NOMO-1 treated with dmso at 0.1 percent for 144 hours (cell line): ENCODE results near the gene ITGA8.

Source experiments
- DNase-seq: peaks from one replicate; lab custom pipeline; 2025; ENCODE audit not compliant: unreplicated experiment; lab: John Stamatoyannopoulos, UW

The ITGA8 gene

DNA sequence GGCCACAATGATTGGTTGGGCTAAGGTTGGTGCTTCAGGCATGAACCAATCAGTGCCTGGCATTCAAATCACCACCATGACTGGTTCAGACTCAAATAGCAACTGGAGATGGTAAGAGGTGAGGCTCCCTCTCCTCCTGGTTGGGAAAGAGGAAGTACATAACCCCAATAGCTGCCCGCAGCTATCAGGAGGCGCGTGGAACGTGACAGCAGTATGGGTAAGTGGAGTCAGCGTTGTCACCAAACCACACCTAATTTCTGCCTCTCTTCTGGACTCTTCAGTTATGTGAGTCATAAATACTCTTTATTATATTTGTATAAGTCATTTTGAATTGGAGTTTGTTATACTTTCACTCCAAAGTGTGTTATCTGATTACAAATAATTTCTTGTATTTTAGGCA, 17.9 kb upstream of the ITGA8 start:
- DNase-seq, result no peak

GRCh38 chr10:15735763-15736162, 16.0 kb upstream of the ITGA8 start:
- DNase-seq, result no peak

- DNase-seq, result no peak
Observed at GRCh38 chr10:15730341-15730740, 10.6 kb upstream of the ITGA8 start.

GRCh38 chr10:15729890-15730289, 10.2 kb upstream of the ITGA8 start:
- DNase-seq, result no peak

GRCh38 chr10:15726042-15726441, 6.3 kb upstream of the ITGA8 start:
- no peak for DNase-seq

DNA sequence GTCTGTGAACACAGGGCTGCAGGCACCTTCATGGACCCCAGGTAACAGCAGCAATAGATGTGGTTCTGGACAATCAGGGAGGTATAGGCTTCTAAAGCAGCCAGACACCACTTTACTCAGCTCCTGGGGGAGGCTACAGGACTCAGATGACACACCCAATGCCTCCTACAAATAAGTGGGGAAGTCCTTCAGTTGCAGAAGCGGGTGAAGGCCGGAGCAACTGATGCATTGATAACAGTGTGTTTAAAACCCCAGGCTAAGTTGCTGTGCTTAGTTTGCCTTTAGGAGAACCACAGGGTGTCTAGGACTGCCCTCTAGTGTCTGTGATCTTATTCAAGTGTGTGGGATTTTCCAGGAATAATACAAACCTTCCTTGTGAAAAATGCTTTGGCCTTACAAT, 5.9 kb upstream of the ITGA8 start:
- DNase-seq, result peak; percentile 1

- DNase-seq, result no peak
Observed at GRCh38 chr10:15724683-15725082, 5.0 kb upstream of the ITGA8 start.

DNA sequence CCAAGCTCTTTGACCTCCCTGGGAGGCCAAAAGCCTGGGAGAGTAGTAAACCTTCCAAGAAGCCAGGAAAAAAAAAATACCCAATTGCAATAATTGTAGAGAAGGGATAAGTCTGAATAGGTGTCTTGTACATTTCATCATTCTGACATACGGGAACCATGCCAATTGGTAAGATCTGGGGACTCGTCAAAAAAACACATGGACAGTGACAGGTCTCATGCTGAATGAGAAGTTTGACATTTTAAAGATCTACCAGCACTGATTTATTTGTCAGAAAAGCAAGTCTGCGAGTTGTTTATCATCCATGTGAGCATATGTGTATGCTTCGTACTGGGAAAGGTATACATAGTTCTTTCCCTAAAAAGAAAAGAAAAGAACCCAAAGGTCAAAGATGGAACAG, 4.1 kb upstream of the ITGA8 start:
- DNase-seq, result no peak

DNA sequence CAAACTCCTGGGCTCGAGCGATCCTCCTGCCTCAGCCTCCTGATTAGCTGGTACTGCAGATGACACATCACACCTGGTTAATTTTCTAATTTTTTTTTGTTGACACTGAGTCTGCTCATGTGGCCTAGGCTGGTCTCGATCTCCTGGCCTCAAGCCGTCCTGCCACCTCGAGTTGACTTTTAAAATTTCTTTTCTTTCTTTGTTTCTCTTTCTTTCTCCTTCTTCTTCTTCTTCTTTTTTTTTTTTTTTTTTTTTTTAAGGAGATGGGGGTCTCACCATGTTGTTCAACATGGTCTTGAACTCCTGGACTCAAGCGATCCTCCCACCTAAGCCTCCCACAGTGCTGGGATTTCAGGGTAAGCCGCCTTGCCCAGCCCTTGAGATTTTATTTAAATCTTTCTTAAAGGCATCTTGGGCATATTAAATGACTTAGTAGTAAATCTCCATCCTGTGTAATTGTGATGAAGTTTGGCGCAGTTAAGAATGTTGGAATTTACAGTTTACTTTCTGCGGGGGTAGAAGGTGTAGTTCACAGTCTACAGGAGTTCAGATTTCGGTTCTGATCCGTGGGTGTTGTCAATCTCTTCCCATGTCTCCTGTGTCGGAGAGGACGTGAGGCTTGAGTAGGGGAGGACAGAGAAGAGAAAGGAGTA, 1.0 kb upstream of the ITGA8 start:
- DNase-seq, result no peak

DNA sequence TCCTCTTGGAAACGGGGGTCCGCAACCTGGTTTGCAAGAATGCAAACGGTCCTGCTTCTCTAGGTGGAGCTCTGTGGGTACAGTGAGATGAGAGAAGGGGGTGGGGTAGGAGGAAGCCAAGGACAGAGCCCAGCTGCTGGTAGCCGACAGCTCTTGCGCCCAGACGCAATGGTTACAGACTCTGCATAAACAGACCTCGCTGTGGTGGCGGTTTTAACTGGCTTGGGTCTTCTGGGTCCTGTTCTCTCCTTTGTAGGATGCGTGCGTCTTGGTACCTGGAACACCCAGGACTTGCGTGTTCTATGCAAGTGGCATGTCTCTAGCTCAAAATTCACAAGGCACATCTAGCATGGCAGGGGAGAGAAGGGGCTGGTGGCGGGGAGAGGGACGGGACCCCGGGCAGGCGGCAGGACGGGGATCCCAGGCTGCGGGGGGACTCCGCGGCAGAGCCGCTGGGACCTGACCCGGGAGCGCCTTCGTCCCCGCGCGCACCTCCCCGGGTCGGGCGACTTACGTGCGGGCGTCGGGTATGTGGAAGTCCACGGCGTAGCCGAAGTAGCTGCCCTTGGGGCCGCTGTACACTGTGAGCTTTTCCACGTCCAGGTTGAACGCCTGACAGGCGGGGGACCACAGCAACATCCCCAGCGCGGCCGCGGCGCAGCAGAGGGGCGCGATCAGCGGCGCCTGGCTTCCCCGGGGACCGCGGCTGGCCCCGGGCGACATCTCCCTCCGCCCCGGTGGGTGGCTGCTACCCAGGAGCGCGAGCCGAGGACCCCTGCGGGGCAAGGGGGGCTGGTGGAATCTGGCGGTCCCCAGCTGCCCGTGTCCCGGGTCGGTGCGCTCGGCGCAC, 448 bp downstream of the ITGA8 start:
- DNase-seq, result no peak

DNA sequence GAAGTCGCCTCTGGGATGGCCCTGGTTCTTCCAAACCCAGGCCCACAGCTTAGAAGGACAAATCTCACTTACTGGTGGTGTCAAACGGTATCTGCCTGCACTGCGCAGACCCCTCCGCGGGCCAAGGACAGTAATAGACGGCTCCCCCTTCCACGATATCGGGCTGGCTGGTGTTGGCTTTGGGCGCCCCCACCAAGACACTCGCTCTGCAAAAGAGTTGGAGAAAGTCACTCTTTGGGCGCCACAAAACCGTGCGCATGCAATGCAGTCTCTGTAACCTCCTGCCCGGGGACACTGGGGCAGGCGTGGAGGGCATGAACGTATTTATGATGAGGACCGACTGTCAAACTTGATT, 1.1 kb downstream of the ITGA8 start:
- no peak for DNase-seq

- DNase-seq, result no peak
Observed at GRCh38 chr10:15715619-15716227, 4.0 kb downstream of the ITGA8 start.

- no peak for DNase-seq
Observed at GRCh38 chr10:15714847-15715246, 4.9 kb downstream of the ITGA8 start.

GRCh38 chr10:15712883-15713282, 6.8 kb downstream of the ITGA8 start:
- DNase-seq, result no peak

DNA sequence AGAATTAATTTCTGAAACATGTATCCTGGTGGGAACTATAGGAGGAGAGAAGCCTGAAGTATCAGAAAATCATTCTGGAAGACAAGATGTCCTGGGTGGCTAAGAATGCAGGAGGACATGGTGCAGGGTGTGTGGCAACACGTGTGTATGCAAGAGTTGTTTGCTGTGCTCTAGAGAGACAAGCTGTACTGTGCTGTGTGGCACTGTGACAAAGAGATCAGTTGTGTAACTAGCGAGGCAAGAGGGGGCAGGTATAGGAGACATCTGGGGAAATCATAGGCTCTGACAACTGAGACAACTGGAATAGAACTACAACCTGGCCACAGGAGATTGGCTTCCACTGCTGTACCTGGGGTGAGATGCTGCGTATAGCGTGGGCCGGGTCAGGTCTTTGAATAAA, 9.3 kb downstream of the ITGA8 start:
- no peak for DNase-seq

GRCh38 chr10:15705298-15705697, 14.4 kb downstream of the ITGA8 start:
- DNase-seq, result no peak

DNA sequence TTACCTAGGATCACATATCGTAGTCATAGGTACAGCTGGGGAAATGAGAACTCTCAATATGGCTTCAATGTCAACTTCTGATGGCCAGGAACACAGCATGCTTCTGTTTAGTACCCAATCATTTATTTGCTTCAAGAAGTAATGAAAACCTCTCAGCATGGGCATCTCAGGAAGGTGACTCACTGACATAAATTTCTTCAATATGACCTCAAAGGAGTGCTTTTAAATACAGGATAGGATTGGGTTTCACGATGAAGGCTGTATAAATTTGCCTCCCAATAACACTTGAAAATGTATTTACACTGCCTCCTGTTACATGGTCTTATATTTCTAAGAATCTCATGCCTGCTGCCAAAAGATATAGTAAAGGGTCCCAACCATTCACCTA, 15.1 kb downstream of the ITGA8 start:
- no peak for DNase-seq

GRCh38 chr10:15703944-15704580, 15.7 kb downstream of the ITGA8 start:
- no peak for DNase-seq

DNA sequence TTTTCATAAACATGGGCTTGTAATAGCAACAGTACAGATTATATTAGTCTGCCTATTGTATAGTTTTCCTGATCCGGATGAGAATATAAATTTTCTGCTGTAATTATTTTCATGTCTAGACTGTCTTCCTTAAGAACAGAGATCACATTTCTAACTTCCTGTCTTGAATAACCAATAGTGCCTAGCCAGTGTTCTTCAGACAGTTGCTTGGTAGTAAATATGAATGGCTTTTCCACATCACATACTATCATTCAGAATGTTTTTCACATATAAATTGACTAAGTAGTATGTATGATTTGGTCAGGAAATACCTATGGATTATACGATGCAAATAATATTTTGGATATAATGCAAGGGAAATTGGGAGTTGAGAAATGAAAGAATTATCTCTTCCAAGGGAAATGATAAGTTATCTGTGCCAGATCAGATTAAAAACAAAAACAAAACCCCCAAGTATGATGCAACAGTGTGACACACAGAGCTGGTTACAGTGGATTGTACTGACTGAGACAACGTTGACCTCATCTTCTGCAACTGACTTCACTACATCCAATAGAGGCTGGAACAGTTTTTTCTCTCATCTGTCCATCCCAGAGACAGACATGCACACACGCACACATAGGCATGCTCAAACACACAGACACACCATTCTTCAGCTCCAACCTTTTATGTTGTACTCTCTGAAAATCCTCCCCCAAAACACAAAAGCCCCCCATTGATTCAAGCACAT, 16.4 kb downstream of the ITGA8 start:
- DNase-seq, result no peak

GRCh38 chr10:15700078-15700674, 19.5 kb downstream of the ITGA8 start:
- DNase-seq, result no peak

DNA sequence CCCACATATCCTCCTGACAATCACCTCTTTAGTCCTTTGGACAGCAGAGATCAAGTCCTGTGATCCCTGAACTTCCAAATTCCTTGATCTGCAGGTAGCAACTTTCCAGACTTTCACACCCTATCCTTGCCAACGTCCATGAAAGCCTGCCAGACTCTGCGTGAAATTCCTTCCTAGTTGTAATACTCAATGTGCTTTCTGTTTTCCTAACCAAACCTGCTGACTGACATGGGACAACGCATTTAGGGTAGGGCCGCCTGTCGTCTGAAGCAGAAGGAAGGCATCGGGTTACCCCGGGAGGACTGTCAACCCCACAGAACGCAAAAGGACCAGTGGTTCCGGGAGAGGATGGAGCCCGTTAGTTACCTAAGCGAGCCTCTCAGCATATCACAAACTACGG, 23.9 kb downstream of the ITGA8 start:
- no peak for DNase-seq
